ENCODE results near the gene CCN6.

The CCN6 gene

DNA sequence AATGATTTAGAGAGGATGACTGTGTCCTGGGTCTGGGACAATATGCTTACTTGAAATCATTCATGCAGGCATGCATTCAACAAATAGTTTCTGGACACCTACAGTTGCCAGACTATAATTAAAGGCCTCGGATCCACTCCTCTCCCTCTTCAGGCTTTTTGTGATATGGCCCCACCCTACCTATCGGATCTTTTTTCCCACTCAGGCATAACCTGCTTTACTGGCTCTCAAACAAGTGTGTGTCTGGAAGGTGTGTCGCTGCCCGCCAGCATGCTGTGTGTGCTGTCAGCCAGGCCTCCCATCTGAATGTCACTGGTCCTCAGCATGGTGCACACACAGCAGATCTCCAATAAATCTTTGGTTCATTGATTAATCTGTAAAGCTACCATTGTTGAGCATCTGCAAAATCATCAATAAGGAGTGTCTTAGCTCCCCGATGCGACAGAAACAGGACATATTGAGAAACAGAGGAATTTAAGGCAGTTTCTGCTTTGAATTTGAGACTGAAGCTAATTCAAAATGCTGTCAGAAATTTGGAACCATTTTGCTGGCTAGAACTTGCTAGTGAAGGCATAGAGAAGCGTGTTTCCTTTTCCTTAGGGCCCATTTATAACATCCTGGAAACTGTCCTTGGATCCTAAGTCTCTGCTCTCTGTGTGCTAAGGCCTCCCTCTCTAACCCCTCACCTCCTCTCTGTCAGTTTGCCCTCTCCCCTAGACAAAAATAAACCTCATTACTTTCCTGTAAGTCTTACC lies 23.5 kb upstream of the CCN6 start:
- no peak for DNase-seq (ENCODE audit: extremely low read depth, low read depth)
- TF ChIP-seq, protein P1, sequence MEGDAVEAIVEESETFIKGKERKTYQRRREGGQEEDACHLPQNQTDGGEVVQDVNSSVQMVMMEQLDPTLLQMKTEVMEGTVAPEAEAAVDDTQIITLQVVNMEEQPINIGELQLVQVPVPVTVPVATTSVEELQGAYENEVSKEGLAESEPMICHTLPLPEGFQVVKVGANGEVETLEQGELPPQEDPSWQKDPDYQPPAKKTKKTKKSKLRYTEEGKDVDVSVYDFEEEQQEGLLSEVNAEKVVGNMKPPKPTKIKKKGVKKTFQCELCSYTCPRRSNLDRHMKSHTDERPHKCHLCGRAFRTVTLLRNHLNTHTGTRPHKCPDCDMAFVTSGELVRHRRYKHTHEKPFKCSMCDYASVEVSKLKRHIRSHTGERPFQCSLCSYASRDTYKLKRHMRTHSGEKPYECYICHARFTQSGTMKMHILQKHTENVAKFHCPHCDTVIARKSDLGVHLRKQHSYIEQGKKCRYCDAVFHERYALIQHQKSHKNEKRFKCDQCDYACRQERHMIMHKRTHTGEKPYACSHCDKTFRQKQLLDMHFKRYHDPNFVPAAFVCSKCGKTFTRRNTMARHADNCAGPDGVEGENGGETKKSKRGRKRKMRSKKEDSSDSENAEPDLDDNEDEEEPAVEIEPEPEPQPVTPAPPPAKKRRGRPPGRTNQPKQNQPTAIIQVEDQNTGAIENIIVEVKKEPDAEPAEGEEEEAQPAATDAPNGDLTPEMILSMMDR (IDR thresholded peaks at IDR 0.05; ENCODE audit: low read depth, low read length), result no peak

DNA sequence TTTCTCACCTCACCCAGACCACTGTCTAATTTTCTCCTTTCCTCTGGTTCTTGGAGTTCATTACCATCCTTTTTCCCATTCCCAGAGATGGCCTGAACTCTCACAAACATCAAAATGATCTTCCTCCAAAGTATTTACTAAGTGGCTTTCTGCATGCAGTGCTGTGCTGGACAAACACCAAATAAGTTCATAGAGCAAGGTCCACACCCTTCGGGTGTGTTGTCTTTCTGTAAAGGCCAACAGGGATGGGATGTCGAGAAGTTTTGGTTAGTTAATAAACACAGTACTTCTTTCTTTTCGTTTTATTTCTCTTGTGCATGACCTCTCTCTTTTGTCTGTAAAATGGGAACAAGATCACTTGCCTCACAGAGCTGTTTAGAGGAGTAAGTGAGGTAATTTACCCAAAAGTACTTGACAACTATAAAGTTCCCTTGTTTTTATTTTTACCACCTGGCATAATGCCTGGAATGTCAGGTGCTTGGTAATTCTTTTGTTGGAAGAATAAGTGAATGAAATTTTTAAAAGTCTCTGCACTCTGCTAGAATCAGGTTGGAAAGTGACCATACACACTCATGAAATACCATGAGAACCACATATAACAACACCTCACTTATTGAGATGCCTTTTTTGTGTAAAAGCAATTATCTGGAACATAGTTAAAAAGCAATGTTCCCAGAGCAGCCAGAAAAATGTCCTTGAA lies 22.8 kb upstream of the CCN6 start:
- TF ChIP-seq, protein P1 (IDR thresholded peaks at IDR 0.05; ENCODE audit: low read depth, low read length), result no peak
- DNase-seq (ENCODE audit: extremely low read depth, low read depth), result no peak

DNA sequence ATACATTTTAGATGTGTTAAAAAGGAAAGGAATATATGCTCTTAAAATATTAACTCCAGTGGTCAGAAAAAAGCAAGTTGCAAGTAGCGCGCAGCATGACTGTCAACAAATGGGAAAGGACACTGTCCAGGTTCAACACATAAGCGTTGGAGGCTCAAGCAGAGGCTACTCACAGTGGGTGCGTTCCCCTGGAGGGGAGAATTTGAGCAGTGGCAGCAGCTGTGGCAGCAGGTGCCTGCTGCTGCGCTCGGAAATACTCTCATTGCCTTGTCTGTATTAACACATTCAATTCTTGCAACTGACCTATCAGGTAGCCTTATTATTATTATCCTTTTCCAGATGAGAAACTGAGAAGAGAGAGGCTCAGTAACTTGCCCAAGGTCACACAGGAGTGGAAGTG lies 21.9 kb upstream of the CCN6 start:
- TF ChIP-seq, protein P1 (IDR thresholded peaks at IDR 0.05; ENCODE audit: low read depth, low read length), result no peak
- no peak for DNase-seq (ENCODE audit: extremely low read depth, low read depth)

GRCh38 chr6:112032728-112033127 lies 21.2 kb upstream of the CCN6 start:
- DNase-seq (ENCODE audit: extremely low read depth, low read depth), result no peak
- TF ChIP-seq, protein P1 (IDR thresholded peaks at IDR 0.05; ENCODE audit: low read depth, low read length), result no peak

GRCh38 chr6:112033791-112034615 lies 19.9 kb upstream of the CCN6 start:
- TF ChIP-seq, protein P1 (IDR thresholded peaks at IDR 0.05; ENCODE audit: low read depth, low read length), result no peak
- no peak for DNase-seq (ENCODE audit: extremely low read depth, low read depth)

- no peak for DNase-seq (ENCODE audit: extremely low read depth, low read depth)
Measured at GRCh38 chr6:112034616-112034995, 19.3 kb upstream of the CCN6 start.

More at GRCh38 chr6:112034616-112034995, 19.3 kb upstream of the CCN6 start:
- TF ChIP-seq, protein P1 (IDR thresholded peaks at IDR 0.05; ENCODE audit: low read depth, low read length), result no peak
